ENCODE results near the gene STPG1.

- TF ChIP-seq, protein P1, sequence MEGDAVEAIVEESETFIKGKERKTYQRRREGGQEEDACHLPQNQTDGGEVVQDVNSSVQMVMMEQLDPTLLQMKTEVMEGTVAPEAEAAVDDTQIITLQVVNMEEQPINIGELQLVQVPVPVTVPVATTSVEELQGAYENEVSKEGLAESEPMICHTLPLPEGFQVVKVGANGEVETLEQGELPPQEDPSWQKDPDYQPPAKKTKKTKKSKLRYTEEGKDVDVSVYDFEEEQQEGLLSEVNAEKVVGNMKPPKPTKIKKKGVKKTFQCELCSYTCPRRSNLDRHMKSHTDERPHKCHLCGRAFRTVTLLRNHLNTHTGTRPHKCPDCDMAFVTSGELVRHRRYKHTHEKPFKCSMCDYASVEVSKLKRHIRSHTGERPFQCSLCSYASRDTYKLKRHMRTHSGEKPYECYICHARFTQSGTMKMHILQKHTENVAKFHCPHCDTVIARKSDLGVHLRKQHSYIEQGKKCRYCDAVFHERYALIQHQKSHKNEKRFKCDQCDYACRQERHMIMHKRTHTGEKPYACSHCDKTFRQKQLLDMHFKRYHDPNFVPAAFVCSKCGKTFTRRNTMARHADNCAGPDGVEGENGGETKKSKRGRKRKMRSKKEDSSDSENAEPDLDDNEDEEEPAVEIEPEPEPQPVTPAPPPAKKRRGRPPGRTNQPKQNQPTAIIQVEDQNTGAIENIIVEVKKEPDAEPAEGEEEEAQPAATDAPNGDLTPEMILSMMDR (IDR thresholded peaks at IDR 0.05) = no peak
- TF ChIP-seq POLR2A (IDR thresholded peaks at IDR 0.05) = no peak
Observed at GRCh38 chr1:24360681-24361080, 52.9 kb downstream of the STPG1 start.
